A549 treated with AZD2906 at 1 μM for 4 hours (cell line): Measurements from ENCODE around the gene ANGPTL7. TPM values are rescaled to one million over a fixed set of nuclear protein-coding genes. Genes with fewer than 3 reads are reported as not detected.

Experiments used
- total RNA-seq: library from RNA; stranded (reverse); fragments of 200-300 nt; extraction: Qiagen RNA extraction; gene quantifications from 5 replicates; pipeline ENCODE4 v1.2.3, GENCODE V29; 2022

ANGPTL7 gene, protein sequence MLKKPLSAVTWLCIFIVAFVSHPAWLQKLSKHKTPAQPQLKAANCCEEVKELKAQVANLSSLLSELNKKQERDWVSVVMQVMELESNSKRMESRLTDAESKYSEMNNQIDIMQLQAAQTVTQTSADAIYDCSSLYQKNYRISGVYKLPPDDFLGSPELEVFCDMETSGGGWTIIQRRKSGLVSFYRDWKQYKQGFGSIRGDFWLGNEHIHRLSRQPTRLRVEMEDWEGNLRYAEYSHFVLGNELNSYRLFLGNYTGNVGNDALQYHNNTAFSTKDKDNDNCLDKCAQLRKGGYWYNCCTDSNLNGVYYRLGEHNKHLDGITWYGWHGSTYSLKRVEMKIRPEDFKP
- not detected in 5 replicates for total RNA-seq

DNA sequence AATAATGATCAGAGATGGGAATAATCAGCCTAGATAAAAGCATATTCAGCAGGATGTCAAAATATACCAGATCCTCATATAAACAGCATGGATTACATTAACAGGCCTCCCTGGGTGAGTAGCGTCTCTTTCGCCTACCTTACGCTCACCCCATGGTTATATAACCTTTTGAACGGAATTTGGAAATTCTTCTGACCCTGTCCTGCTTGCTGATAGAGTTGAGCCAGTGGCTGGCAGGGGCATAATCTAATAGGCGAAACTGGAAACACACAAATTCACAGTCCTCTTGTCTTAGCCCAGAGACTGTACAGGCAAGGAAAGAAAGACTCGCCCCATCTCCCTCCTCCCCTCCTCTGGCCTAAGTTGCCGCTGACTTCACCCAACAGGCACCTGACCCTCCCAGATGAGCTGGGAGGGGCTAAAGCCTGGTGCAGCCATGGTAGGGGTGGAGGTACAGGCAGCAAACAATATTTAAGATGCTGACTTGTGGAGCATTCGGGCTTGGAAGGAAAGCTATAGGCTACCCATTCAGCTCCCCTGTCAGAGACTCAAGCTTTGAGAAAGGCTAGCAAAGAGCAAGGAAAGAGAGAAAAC lies at the start of gene ANGPTL7:
ANGPTL7 (plus strand) TSS at position 498 of the 594 bp plus-strand sequence. CDS start 225 bp downstream, outside the sequence.

Other genes with a start within 250 kb of the ANGPTL7 start
- 166 to 240 TPM (median 186 TPM) in 5 replicates for gene TARDBP, start 176.7 kb upstream of the ANGPTL7 start, total RNA-seq
- 0.03 to 0.17 TPM (median 0.13 TPM) in 4 of 5 replicates, not detected in the other for gene MASP2, start 142.1 kb upstream of the ANGPTL7 start, total RNA-seq
- 140 to 239 TPM (median 206 TPM) in 5 replicates for gene SRM, start 129.3 kb upstream of the ANGPTL7 start, total RNA-seq
- gene EXOSC10, start 89.5 kb upstream of the ANGPTL7 start, total RNA-seq = 35.1 to 40.3 TPM (median 36.5 TPM) in 5 replicates
- gene MTOR, start 73.2 kb downstream of the ANGPTL7 start, total RNA-seq = 12.9 to 15.1 TPM (median 13.1 TPM) in 5 replicates
- 16.4 to 20.3 TPM (median 16.8 TPM) in 5 replicates for gene UBIAD1, start 83.8 kb downstream of the ANGPTL7 start, total RNA-seq